Hematopoietic multipotent progenitor cell (in vitro differentiated cells): ENCODE data around the gene ETFBKMT. TPM values are rescaled to one million over a fixed set of nuclear protein-coding genes. Genes with fewer than 3 reads are reported as not detected.
"Not testable (repeated sequence)": the region's sequence is repeated elsewhere in the genome, so short reads cannot be mapped to it uniquely, and the experiment has no call there.

ENCODE experiments used
- DNase-seq, 3 donors: peaks; one replicate each; pipeline ENCODE4 v3.0.0-alpha.2; 2011 to 2015; ENCODE audit warnings: low read depth in 2 of 3, low spot score in 2 of 3
- total RNA-seq: library from RNA; depleted of rRNA; stranded (reverse); fragments of >200 nt; gene quantifications from one replicate; pipeline ENCODE4 v1.2.3, GENCODE V29; 2012

The ETFBKMT gene
- total RNA-seq, 1 donor = 2.4 TPM

DNA sequence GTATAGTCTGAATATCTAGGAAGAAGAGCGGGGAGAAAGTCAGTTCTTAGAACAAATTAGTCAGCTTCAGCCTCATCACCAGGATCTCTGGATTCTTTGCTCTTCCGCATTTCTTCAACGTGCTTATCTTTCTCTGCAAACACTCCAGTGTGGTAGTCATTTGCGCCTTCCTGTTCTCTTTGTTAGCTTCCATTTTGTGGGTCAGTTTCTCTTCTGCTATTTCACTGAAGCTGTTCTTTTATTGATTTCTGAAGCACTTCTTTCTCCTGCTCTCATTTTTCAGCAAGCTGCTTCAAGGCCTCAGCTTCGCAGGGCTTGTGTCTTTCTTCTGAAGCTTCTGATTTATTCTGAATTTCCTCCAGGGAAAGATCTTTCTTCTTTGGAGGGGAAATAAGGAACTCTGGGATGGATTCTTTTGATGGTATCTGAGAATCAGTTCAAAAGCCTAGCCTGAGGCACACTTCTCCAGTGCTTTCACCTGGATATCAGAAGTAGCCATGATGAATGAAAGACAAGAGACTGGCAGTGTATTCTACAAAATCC lies 55.9 kb downstream of the ETFBKMT start:
- DNase-seq = peak in 2 of 3 donors; percentile 66 to 94

DNA sequence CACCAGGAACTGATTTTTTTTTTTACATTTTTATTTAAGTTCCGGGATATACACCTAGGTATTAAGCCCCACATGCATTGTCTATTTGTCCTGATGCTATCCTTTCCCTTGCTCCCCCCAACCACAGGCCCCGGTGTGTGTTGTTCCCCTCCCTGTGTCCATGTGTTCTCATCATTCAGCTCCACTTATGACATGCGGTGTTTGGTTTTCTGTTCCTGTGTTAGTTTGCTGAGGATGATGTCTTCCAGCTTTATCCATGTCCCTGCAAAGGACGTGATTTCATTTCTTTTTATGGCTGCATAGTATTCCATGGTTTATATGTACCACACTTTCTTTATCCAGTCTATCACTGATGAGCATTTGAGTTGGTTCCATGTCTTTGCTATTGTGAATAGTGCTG lies 57.5 kb downstream of the ETFBKMT start:
- DNase-seq = not testable (repeated sequence)

DNA sequence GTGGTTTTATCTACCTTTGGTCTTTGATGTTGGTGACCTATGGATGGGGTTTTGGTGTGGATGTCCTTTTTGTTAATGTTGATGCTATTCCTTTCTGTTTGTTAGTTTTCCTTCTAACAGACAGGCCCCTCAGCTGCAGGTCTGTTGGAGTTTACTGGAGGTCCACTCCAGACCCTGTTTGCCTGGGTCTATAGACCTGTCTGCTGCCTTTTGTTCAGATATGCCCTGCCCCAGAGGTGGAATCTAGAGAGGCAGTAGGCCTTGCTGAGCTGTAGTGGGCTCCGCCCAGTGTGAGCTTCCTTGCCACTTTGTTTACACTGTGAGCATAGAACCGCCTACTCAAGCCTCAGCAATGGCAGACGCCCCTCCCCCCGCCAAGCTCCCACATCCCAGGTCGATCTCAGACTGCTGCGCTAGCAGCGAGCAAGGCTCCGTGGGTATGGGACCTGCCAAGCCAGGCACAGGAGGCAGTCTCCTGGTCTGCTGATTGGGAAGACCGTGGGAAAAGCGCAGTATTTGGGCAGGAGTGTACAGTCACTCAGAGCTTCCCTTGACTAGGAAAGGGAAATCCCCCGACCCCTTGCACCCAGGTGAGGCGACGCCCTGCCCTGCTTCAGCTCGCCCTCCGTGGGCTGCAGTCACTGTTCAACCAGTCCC lies 59.2 kb downstream of the ETFBKMT start:
- not testable (repeated sequence) for DNase-seq

DNA sequence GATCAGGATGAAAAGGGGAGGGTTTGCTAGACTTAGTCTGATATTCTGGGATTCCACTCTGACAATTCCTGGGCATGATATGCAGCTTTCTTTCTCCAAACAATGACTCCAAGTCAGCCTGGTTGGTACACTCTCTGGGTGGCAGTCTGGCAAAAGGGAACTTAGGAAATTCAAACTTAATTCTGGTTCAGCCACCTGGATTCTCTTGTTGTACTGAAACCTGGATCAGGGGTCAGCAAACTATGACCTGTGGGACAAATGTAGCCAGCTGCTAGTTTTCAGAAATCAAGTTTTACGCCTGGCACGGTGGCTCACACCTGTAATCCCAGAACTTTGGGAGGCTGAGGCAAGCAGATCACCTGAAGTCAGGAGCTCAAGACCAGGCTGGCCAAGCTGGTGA lies 63.1 kb downstream of the ETFBKMT start:
- no peak for DNase-seq

Other genes starting within 250 kb of the ETFBKMT start
- gene DENND5B, start 68.6 kb upstream of the ETFBKMT start, total RNA-seq = 9.4 TPM
- 5.1 TPM for gene AMN1, start 69.3 kb downstream of the ETFBKMT start, total RNA-seq